GM19455 (cell line): ENCODE results near the gene PPFIA2.
A peak's percentile ranks its signal among the peaks of the same experiment; 100 is the strongest.

Source experiments
- ATAC-seq: cut with Tn5 transposase; IDR thresholded peaks from one replicate; pipeline ENCODE4 v1.9.1; 2021; ENCODE audit not compliant: unreplicated experiment

PPFIA2 gene

DNA sequence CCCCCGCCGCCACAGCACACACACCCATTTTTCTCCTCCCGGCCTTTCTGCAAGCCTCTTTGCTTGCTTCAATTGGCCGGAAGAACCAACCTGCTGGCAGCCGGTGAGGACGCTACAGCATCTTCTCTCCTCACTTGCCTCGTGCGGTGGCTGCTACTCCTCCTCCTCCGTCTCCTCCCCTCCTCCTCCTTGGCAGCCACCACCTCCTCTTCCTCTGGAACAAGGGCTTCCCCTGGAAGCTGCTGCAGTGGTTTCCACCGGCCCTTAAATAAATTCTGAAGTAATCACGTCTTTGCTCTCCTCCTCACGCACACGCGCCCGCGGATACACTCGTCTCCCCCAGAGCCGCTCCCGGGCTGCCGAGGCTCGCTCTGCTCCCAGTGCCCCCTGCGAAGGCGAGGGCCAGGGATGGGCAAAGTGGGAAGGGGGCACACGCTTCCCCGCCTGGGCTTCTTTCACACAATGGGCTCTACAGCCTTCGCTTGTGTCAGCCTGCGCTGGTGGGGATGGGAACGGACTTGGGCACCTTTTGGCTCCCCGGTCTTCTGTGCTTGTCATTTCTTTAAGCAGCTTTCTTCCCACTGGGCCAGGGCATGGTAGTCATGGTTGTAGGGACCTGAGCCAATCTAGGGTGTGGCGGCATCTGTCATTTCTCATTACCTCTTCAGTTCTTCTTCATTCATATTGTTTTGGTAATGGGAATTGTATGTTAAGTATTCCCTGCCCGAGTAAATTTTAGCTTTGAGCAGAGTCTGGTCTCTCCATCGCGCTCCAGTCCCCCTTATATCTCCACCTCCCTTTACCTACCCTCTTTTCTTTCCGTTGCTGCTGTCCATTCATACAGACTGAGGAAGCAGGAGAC lies at the start of gene PPFIA2:
PPFIA2 (minus strand) TSS at position 161 of the 862 bp plus-strand sequence.
- ATAC-seq: no peak

DNA sequence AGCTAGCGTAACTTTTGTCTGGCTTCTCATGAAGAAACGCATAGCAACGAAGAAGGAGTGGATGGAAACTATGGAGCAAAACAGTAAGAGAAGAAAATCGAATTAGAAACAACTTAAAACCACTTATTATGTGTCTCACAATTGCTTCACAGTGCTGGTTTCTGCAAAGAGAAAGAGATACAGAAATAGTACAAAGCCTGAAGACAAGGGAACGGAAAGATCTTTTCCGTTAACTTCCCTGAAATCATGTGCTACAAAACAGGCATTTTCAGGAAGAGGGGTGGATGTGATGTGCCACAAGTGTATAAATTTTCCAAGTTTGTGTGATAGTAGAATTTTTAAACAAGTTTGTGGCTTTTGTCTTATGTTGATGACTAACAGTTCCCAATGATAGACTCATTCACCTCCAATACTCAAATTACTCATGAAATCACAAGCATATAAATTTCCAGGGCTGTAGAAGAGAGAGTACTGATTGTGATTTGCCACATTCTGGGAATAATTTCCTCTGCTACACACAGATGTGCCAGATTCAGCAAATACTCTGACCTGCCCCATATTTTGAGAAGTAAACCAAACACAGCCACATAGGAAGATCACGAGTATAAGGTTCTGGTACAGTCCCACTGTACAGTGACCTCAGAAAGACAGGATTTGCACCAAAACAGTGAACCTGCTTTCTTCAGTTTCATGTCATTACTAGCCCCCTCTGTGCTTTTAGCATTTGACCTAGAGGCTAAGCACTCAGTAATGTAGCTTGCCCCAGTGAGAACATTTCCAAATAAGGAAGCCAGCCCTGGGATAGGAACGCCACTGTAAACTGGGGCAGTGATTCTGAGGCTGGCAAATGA lies 41.4 kb upstream of the PPFIA2 start:
- no peak for ATAC-seq

DNA sequence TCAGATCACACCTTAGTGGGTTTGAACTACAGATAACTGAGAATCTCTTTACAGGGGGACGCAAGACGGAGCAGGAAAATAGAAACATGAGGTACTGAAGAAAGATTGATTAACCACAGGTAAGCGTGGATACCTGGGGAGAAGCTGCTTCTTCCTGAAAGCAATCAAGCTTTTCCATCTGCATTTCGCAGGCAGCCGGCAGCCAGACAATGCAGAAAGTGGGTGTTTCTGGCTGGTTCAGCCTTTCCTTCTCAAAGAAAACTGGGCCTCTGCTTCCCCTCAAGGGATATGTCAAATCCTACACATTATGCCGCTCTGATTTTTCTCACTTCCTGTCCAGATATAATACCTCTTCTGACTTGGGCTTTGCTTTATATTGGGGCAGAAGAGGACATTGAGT lies 39.1 kb upstream of the PPFIA2 start:
- ATAC-seq: no peak

- peak; percentile 64 for ATAC-seq
Observed at GRCh38 chr12:81797100-81797499, 38.0 kb upstream of the PPFIA2 start.

GRCh38 chr12:81792666-81793065 lies 33.5 kb upstream of the PPFIA2 start:
- ATAC-seq: no peak

DNA sequence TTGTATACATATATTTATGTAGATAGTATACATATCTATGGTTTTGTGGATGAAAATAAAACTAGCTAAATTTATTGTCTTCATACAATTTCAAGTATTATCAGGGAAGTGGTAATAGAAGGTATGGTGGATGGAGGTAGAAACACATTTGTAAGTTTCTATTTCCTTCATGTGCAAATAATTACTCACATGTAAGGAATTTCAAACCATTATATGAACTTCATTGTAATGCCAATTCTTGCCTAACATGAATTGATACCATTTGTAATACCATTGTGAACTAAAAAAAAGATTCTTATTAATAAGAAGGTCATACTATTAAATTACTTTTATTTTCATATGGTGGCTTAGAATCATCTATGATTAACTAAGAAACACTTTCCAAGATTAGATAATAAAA lies 20.1 kb upstream of the PPFIA2 start:
- ATAC-seq: no peak

GRCh38 chr12:81778719-81779118 lies 19.6 kb upstream of the PPFIA2 start:
- ATAC-seq: no peak

DNA sequence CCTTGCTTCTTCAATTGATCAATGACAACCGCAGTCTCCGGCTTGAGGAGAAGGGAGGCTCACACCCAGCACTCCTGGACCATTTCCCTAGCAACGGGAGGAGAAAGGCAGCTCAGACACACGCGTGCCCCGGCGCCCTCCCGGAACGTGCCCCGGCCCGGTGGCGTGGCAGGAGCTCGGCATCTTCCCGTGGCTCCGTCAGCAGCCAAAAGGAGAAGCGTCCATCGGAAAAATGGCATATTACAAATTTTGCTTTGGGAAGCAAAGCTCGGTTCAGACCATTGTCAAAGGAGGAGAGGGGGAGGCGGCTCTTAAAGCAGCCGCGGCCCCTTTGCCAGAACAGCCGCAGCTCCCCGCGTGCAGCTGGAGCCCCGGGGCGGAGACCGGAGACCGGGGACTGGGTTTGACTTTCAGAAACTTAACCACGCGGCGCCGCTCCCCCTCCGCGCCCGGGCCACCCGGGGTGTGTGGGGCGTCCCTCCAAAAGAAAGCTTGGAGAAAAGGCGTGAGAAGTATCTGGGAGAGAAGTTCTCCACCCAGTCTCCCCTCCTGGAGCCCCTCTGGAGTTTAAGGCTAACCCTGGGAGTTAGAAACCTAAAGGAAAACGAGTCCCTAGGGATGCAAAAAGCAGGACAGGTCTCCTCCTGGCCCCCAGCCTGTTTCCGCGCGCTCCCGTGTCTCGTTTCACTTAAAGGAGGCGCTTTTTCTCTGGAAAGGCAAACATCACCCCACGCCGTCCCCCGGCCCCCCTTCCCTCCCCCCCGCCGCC lies 545 bp downstream of the PPFIA2 start:
- ATAC-seq: no peak

DNA sequence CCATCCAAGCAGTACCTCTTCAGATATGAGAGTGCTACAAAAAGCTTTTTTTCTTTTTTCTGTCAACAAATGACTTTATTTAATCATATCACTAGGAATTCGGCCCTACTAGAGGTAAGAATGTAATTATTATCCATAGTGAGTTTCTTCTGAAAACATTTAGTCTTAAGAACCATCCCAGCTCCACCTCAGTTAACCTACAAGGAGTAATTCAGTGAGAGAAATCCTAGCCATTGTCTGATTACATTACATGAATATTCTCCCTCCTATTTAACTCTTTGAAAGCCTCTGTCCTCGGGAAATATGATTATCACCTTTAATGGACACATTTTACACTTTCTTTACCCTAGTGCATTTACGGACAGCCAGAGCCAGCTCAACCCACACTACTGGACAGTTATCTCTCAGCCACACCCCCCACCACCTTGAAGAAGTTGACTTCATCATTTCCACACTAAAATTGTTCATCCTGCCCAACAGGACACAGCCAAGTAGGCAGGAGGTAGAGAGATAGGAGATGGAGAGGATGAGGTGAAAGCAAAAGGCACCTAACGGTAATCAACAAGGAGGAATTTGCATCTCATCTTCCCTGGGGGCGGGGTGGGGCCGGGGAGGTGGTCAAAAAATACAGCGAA lies 1.3 kb downstream of the PPFIA2 start:
- ATAC-seq: no peak

DNA sequence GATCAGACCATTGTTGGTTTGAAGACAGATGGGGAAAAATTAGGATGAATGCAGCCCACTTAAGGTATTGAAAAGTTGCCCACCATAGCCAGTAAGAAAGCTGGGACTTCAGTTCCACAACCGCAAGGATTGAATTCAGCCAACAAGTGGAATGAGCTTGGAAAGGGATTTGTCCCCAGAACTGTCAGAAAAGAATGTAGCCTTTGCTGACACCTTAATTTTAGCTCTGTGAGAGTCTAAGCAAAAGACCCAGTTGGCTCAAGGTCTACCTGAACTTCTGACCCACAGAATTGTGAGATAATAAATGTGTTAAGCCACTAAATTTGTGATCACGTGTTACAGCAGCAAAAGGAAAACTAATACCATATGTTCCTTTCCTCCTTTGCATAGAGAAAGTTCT lies 29.4 kb downstream of the PPFIA2 start:
- no peak for ATAC-seq

DNA sequence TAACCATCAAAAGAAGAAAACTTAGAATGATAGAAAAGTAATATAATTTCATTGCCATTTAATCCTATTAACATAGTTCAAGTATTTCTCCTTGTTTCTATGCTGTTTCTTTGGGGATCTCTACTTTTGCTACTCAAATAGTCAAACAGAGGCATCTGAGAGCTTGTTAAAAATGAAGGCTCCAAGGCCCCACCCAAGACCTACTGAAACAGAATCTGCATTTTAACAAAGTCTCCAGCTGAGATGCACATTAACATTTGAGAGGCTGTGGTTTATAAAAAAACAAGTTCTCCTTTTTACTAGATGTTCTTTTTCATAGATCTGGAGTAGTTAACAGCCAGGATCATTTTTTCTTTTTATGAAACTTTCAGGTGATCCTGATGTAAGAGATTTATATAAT lies 31.8 kb downstream of the PPFIA2 start:
- no peak for ATAC-seq

DNA sequence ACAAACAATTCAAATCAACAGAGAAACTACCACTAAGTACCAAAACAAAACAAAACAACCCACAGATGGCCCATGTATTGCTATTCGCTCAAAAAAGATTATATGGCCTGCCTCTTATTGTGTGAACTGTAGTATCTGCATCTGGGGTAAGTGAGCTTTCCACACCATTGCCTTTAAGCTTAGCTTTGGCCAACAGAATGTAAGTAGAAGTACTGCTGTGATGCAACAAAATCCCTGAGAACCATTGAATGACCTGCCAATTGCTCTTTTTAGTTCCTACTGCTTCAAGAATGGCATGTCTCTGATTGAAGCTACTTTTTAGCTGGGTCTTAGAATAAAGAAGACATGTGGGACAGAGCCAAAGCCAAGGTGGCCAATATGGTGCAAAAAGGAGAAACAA lies 32.5 kb downstream of the PPFIA2 start:
- ATAC-seq: no peak

DNA sequence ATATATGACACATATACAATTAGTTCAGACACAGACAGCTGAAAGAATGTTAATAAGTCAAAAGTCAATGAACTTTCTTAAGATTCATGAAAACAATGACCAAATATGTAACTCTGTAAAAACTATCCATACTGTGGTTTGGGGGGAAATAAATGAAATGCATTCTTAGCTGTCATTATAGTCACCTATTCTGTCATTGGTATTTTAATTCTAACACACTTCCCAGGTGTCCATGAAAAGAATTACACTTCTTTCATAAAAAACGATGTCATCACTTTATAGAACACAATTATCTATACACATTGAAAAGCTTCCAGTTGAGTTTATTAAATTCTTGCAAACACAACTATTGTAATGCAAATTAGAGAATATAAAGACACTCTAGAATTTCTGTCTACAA lies 35.8 kb downstream of the PPFIA2 start:
- ATAC-seq: no peak

GRCh38 chr12:81722004-81722403 lies 37.1 kb downstream of the PPFIA2 start:
- ATAC-seq: no peak

- no peak for ATAC-seq
Observed at GRCh38 chr12:81718616-81719015, 40.5 kb downstream of the PPFIA2 start.

DNA sequence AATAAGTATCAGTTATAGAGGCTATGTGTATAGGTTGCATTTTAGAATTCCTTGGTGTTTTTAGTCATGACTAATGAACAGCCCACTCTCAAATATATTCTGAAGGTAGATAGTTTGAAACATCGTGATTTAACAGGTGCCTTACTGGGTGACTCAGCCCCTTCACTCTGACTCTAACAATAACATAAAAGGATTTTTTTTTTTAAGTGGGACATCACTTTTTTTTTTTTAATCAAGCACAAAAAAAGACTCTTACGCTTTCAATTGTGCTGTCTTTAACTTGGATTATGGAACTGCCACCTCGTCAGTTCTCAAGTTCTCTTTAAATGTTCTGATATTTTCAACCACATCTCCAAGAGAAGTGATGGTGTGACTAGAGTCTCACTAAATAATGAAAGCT lies 46.6 kb downstream of the PPFIA2 start:
- no peak for ATAC-seq

DNA sequence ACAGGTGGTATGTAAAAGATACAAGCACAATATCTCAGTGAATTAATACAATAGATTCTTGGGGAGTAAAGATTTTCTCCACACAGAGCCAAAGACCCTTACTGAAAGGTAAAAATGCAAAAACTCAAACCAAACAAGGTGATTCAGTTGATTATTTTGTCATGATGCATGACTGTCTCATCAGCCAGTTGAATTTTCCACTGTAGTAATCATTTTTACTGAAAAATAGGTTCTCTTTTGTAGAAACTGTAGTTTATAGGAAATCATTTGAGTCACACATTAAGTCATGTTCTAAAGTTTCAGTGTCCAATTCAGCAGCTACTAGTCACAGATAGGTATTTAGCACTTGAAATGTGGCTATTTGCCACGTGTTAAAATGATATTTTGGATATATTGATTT lies 53.6 kb downstream of the PPFIA2 start:
- ATAC-seq: no peak

DNA sequence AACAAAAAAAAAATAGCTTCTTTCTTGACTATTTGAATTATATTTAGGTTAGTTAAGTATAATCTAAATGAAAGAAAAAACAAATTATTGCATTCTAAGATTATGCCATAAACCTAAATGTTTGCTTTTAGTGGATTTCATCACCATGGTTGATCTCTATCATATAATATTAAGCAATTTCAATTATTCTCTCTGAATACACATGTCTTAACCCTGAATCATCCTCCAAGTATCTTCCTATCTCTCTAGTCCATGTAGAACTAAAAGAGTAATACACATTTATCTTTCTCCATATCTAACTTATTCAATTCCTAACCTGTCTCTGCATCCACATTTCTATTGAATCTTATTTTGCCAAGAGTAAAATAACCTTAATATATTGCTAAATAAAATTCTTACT lies 59.6 kb downstream of the PPFIA2 start:
- ATAC-seq: no peak

- ATAC-seq: no peak
Observed at GRCh38 chr12:81692008-81692407, 67.1 kb downstream of the PPFIA2 start.

DNA sequence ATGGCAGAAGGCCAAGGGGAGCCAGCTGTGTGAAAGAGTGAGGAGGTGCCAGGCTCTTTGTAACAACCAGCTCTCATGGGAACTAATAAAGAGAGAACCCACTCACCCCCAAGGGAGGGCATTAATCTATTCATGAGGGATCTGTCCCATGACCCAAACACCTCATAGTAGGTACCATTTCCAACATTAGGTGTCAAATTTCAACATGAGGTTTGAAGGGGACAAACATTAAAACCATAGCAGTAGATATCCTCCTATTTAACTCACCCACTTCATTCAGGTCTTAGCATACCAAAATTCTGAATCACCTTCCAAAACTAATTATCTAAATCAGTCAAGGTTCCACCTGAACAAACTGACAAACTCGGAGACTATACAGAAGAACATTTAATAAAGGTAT lies 75.3 kb downstream of the PPFIA2 start:
- ATAC-seq: no peak

DNA sequence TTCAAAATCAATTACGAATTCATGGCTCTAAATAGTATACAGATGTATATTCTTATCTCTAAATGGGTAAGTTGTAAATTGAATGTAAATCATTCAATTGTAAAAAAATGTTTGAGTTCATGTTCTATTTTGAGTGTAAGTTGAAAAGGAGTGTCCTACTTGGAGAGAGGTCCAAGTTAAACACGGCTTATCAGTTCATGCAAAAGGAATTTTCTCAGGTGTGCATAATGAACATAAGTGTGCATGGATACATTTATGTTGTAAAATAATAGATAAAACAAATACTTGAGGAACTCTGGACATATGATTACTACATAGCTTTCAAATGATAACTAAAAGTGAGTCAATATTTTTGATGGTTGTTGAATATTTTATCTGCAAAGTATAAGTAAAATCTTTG lies 79.5 kb downstream of the PPFIA2 start:
- ATAC-seq: no peak
